Measurements from ENCODE around the gene FBXO34. TPM values are rescaled to one million over a fixed set of nuclear protein-coding genes. Genes with fewer than 3 reads are reported as not detected.

Gene FBXO34
- total RNA-seq, 2 donors from 2014 or later = 44.1 to 51.6 TPM

DNA sequence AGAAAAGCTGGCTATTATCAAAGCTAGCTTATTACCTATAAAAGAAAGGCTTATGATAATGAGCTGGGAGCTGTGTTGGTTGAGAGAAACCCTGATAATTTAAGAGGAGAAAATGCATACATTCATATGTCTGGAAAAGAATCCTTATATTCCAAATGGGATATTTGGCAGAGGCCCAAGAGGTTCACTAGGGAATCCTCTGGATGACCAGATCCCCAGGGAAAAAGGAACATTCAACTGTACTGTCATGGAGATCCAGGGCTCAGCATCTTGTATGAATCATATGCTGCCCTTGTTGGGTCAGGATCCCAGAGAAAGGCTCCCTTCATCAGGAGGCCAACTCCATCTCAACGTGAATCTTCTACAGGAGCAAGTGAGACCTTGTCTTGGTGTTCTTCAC is 16.6 kb upstream of the FBXO34 start:
- no peaks in the 10 kb centered on the region for H3K4me1 ChIP-seq (ENCODE audit: control insufficient read depth, insufficient read depth, low read length)
- Mint-ChIP-seq H3K27ac (no peak overlapping the region), H3K9me3 (no peaks in the 10 kb centered on the region), H3K4me3 (no peak overlapping the region), H3K36me3 (ENCODE audit: low read depth) (no peaks in the 10 kb centered on the region), H3K4me1 (no peaks in the 10 kb centered on the region), H3K27me3 (ENCODE audit: insufficient read depth) (peaks cover 8% of the 10 kb centered on the region)
- DNase-seq = no peak
- H3K27ac ChIP-seq (ENCODE audit: low read depth, low read length) = no peak overlapping the region
- no peak overlapping the region for H3K4me3 ChIP-seq (ENCODE audit: low read length)
- TF ChIP-seq, protein P1, sequence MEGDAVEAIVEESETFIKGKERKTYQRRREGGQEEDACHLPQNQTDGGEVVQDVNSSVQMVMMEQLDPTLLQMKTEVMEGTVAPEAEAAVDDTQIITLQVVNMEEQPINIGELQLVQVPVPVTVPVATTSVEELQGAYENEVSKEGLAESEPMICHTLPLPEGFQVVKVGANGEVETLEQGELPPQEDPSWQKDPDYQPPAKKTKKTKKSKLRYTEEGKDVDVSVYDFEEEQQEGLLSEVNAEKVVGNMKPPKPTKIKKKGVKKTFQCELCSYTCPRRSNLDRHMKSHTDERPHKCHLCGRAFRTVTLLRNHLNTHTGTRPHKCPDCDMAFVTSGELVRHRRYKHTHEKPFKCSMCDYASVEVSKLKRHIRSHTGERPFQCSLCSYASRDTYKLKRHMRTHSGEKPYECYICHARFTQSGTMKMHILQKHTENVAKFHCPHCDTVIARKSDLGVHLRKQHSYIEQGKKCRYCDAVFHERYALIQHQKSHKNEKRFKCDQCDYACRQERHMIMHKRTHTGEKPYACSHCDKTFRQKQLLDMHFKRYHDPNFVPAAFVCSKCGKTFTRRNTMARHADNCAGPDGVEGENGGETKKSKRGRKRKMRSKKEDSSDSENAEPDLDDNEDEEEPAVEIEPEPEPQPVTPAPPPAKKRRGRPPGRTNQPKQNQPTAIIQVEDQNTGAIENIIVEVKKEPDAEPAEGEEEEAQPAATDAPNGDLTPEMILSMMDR (conservative IDR thresholded peaks at IDR 0.05) = no peak
- no peaks in the 10 kb centered on the region for H3K36me3 ChIP-seq (ENCODE audit: control insufficient read depth, insufficient read depth, low read length)
- 64% methylated on average over 1 of the region's 1 CpG; no CpG with 5 or more reads in 1 of the 2 experiments for WGBS, 2 experiments (ENCODE audit: insufficient coverage in 1 of 2, insufficient read length in 1 of 2)
- no peaks in the 10 kb centered on the region for H3K9me3 ChIP-seq (ENCODE audit: control insufficient read depth, low read length)
- no peak overlapping the region for H3K9ac ChIP-seq (ENCODE audit: extremely low read depth, low read length, poor library complexity, severe bottlenecking)
- H3K27me3 ChIP-seq (ENCODE audit: control insufficient read depth, insufficient read depth, low read length, poor library complexity, severe bottlenecking) = no peaks in the 10 kb centered on the region

DNA sequence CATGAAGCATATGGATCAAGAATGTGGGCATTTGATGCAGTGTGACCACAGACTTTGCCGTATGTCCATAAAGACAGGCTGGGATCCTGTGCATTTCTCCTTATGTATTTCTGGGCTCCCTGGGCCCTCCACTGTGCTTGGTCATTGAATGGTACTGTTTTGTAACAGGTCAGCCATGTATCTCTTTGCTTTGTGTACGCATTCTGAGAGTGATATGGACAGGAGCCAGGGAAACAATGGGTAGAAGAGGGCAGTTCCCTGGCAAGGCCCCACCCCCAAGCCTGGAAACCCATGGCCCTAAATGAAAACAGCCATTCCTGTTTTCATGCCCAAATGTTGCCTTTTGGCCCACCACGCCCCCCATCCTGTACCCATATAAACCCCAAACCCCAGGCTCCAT is 15.2 kb upstream of the FBXO34 start:
- Mint-ChIP-seq H3K4me3 (no peak overlapping the region), H3K4me1 (no peaks in the 10 kb centered on the region), H3K27ac (no peak overlapping the region), H3K9me3 (no peaks in the 10 kb centered on the region), H3K27me3 (ENCODE audit: insufficient read depth) (peaks cover 9% of the 10 kb centered on the region), H3K36me3 (ENCODE audit: low read depth) (no peaks in the 10 kb centered on the region)
- Histone ChIP-seq H3K36me3 (ENCODE audit: control insufficient read depth, insufficient read depth, low read length) (no peaks in the 10 kb centered on the region), H3K9me3 (ENCODE audit: control insufficient read depth, low read length) (no peaks in the 10 kb centered on the region), H3K27me3 (ENCODE audit: control insufficient read depth, insufficient read depth, low read length, poor library complexity, severe bottlenecking) (no peaks in the 10 kb centered on the region), H3K27ac (ENCODE audit: low read depth, low read length) (no peak overlapping the region), H3K9ac (ENCODE audit: extremely low read depth, low read length, poor library complexity, severe bottlenecking) (no peak overlapping the region), H3K4me3 (ENCODE audit: low read length) (no peak overlapping the region), H3K4me1 (ENCODE audit: control insufficient read depth, insufficient read depth, low read length) (no peaks in the 10 kb centered on the region)
- WGBS, 2 experiments (ENCODE audit: insufficient coverage in 1 of 2, insufficient read length in 1 of 2) = 91 to 100% methylated on average over 2 to 3 of the region's 3 CpGs
- TF ChIP-seq, protein P1 (conservative IDR thresholded peaks at IDR 0.05) = no peak
- DNase-seq = no peak

DNA sequence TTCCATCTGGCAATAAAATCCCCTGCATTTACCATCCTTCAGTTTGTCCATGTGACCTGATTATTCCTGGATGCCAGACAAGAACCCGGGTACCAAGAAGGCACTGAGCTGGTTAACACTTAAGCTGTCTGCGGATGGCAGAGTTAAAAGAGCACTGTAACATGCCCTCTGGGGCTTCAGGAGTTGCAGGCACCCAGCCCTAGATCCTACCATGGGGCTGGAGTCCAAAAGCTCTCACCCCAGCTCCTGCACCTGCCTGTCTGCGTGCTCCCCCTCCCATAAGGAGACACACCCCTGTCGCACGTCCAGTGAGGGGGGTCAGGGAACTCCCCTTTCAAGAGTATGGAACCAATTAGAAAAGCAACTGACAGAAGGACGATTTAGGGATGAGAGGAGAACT is 14.6 kb upstream of the FBXO34 start:
- TF ChIP-seq, protein P1 (conservative IDR thresholded peaks at IDR 0.05) = no peak
- H3K27ac Mint-ChIP-seq = no peak overlapping the region

More for the DNA sequence above, 14.6 kb upstream of the FBXO34 start:
- no peaks in the 10 kb centered on the region for H3K27me3 ChIP-seq (ENCODE audit: control insufficient read depth, insufficient read depth, low read length, poor library complexity, severe bottlenecking)
- Mint-ChIP-seq H3K9me3 (no peaks in the 10 kb centered on the region), H3K4me1 (no peaks in the 10 kb centered on the region), H3K36me3 (ENCODE audit: low read depth) (no peaks in the 10 kb centered on the region), H3K27me3 (ENCODE audit: insufficient read depth) (peaks cover 9% of the 10 kb centered on the region), H3K4me3 (no peak overlapping the region)
- no peak overlapping the region for H3K4me3 ChIP-seq (ENCODE audit: low read length)
- no peak overlapping the region for H3K27ac ChIP-seq (ENCODE audit: low read depth, low read length)
- no peak for DNase-seq
- 74 to 81% methylated on average over 6 of the region's 6 CpGs for WGBS, 2 experiments (ENCODE audit: insufficient coverage in 1 of 2, insufficient read length in 1 of 2)
- H3K9ac ChIP-seq (ENCODE audit: extremely low read depth, low read length, poor library complexity, severe bottlenecking) = no peak overlapping the region
- H3K4me1 ChIP-seq (ENCODE audit: control insufficient read depth, insufficient read depth, low read length) = no peaks in the 10 kb centered on the region
- no peaks in the 10 kb centered on the region for H3K9me3 ChIP-seq (ENCODE audit: control insufficient read depth, low read length)
- H3K36me3 ChIP-seq (ENCODE audit: control insufficient read depth, insufficient read depth, low read length) = no peaks in the 10 kb centered on the region
